ENCODE measurements around the gene MSANTD2.

The MSANTD2 gene

GRCh38 chr11:124834526-124835180 is 34.4 kb upstream of the MSANTD2 start:
- no peak for TF ChIP-seq CTCF (IDR thresholded peaks at IDR 0.05; ENCODE audit: low read depth, low read length)
- no peak for DNase-seq (ENCODE audit: extremely low read depth, low read depth)

- DNase-seq (ENCODE audit: extremely low read depth, low read depth), result no peak
- no peak for TF ChIP-seq CTCF (IDR thresholded peaks at IDR 0.05; ENCODE audit: low read depth, low read length)
Observed at GRCh38 chr11:124832571-124832970, 32.4 kb upstream of the MSANTD2 start.

GRCh38 chr11:124831897-124832296 is 31.7 kb upstream of the MSANTD2 start:
- no peak for DNase-seq (ENCODE audit: extremely low read depth, low read depth)
- no peak for TF ChIP-seq CTCF (IDR thresholded peaks at IDR 0.05; ENCODE audit: low read depth, low read length)

GRCh38 chr11:124830749-124831148 is 30.5 kb upstream of the MSANTD2 start:
- DNase-seq (ENCODE audit: extremely low read depth, low read depth), result no peak
- no peak for TF ChIP-seq CTCF (IDR thresholded peaks at IDR 0.05; ENCODE audit: low read depth, low read length)

GRCh38 chr11:124829986-124830385 is 29.8 kb upstream of the MSANTD2 start:
- no peak for DNase-seq (ENCODE audit: extremely low read depth, low read depth)
- no peak for TF ChIP-seq CTCF (IDR thresholded peaks at IDR 0.05; ENCODE audit: low read depth, low read length)

- TF ChIP-seq CTCF (IDR thresholded peaks at IDR 0.05; ENCODE audit: low read depth, low read length), result no peak
- no peak for DNase-seq (ENCODE audit: extremely low read depth, low read depth)
Observed at GRCh38 chr11:124825876-124826275, 25.7 kb upstream of the MSANTD2 start.

- DNase-seq (ENCODE audit: extremely low read depth, low read depth), result no peak
- no peak for TF ChIP-seq CTCF (IDR thresholded peaks at IDR 0.05; ENCODE audit: low read depth, low read length)
Observed at GRCh38 chr11:124823512-124824376, 23.5 kb upstream of the MSANTD2 start.

Data from AG09319 (cell line).